ENCODE measurements around the gene CFAP299. TPM values are rescaled to one million over a fixed set of nuclear protein-coding genes. Genes with fewer than 3 reads are reported as not detected.

Gene CFAP299
- total and polyA plus RNA-seq, 2 of the 8 experiments (the other 6 are each of a cell fraction or from before 2014, with no cell fraction given), result not detected

- TF ChIP-seq USF2 (IDR thresholded peaks at IDR 0.05; ENCODE audit: low read length), result no peak
- TF ChIP-seq EGR1 (IDR thresholded peaks at IDR 0.05; ENCODE audit: borderline replicate concordance, low read depth, low read length), result no peak
- TF ChIP-seq TAF7 (optimal IDR thresholded peaks at IDR 0.05; ENCODE audit: borderline replicate concordance, low read depth, low read length), result no peak
- TF ChIP-seq POLR2A (IDR thresholded peaks at IDR 0.05; ENCODE audit: control extremely low read depth in 1 of 2, low read depth in 2 of 2, low read length in 2 of 2), result no peak
- TF ChIP-seq RAD21 (IDR thresholded peaks at IDR 0.05 in 1 of 2, conservative IDR thresholded peaks at IDR 0.05 in 1 of 2; ENCODE audit: low read depth in 2 of 2, low read length in 2 of 2), result no peak
- no peak for TF ChIP-seq MAFK (IDR thresholded peaks at IDR 0.05; ENCODE audit: low read depth, low read length)
- TF ChIP-seq SP1 (IDR thresholded peaks at IDR 0.05; ENCODE audit: low read depth, low read length), result no peak
- TF ChIP-seq BCL11A (IDR thresholded peaks at IDR 0.05; ENCODE audit: low read depth in 2 of 2, low read length in 2 of 2), result no peak
- TF ChIP-seq EZH2 (IDR thresholded peaks at IDR 0.05; ENCODE audit: low read depth, low read length, severe bottlenecking), result no peak
- TF ChIP-seq ZNF274 (IDR thresholded peaks at IDR 0.05; ENCODE audit: borderline replicate concordance, extremely low read depth, low read length), result no peak
Measured at GRCh38 chr4:80360900-80361299, 25.4 kb downstream of the CFAP299 start (continued).
